ENCODE measurements around the gene ENPP5.
"Not testable (repeated sequence)": the region's sequence is repeated elsewhere in the genome, so short reads cannot be mapped to it uniquely, and the experiment has no call there.

The ENPP5 gene

GRCh38 chr6:46175446-46175845, 4.7 kb upstream of the ENPP5 start:
- Histone ChIP-seq H3K27ac (ENCODE audit: low read depth, low read length) (no peak overlapping the region), H3K36me3 (ENCODE audit: insufficient read depth, low read length) (no peaks in the 10 kb centered on the region), H3K4me3 (ENCODE audit: low read length) (no peak overlapping the region), H3K27me3 (ENCODE audit: insufficient read depth, low read length) (no peaks in the 10 kb centered on the region), H3K9me3 (ENCODE audit: insufficient read depth, low read depth, low read length) (no peaks in the 10 kb centered on the region), H3K4me1 (ENCODE audit: insufficient read depth, low read length) (peaks cover 5% of the 10 kb centered on the region; the same call in 1 of the 2 replicates), H3K9ac (ENCODE audit: low read depth, low read length) (no peak overlapping the region)
- 92% methylated on average over 4 of the region's 4 CpGs for WGBS

- Histone ChIP-seq H3K9me3 (ENCODE audit: insufficient read depth, low read depth, low read length) (no peaks in the 10 kb centered on the region), H3K4me3 (ENCODE audit: low read length) (no peak overlapping the region), H3K27me3 (ENCODE audit: insufficient read depth, low read length) (no peaks in the 10 kb centered on the region), H3K27ac (ENCODE audit: low read depth, low read length) (no peak overlapping the region), H3K36me3 (ENCODE audit: insufficient read depth, low read length) (no peaks in the 10 kb centered on the region), H3K9ac (ENCODE audit: low read depth, low read length) (no peak overlapping the region), H3K4me1 (ENCODE audit: insufficient read depth, low read length) (peaks cover 7% of the 10 kb centered on the region)
- WGBS, result 80% methylated on average over 3 of the region's 3 CpGs
Observed at GRCh38 chr6:46174904-46175303, 4.1 kb upstream of the ENPP5 start.

- WGBS, result 85% methylated on average over 4 of the region's 4 CpGs
- Histone ChIP-seq H3K27me3 (ENCODE audit: insufficient read depth, low read length) (no peaks in the 10 kb centered on the region), H3K4me3 (ENCODE audit: low read length) (no peak overlapping the region), H3K36me3 (ENCODE audit: insufficient read depth, low read length) (peaks cover 8% of the 10 kb centered on the region; the same call in 1 of the 2 replicates), H3K9ac (ENCODE audit: low read depth, low read length) (no peak overlapping the region), H3K9me3 (ENCODE audit: insufficient read depth, low read depth, low read length) (no peaks in the 10 kb centered on the region), H3K27ac (ENCODE audit: low read depth, low read length) (no peak overlapping the region), H3K4me1 (ENCODE audit: insufficient read depth, low read length) (peaks cover 11% of the 10 kb centered on the region)
Observed at GRCh38 chr6:46172176-46172575, 1.4 kb upstream of the ENPP5 start.

- Histone ChIP-seq H3K4me1 (ENCODE audit: insufficient read depth, low read length) (0 out of 2 replicates have a peak, but pooled peaks cover 2% of the 10 kb centered on the region), H3K27ac (ENCODE audit: low read depth, low read length) (no peak overlapping the region), H3K4me3 (ENCODE audit: low read length) (no peak overlapping the region), H3K9me3 (ENCODE audit: insufficient read depth, low read depth, low read length) (no peaks in the 10 kb centered on the region), H3K27me3 (ENCODE audit: insufficient read depth, low read length) (no peaks in the 10 kb centered on the region), H3K9ac (ENCODE audit: low read depth, low read length) (no peak overlapping the region), H3K36me3 (ENCODE audit: insufficient read depth, low read length) (peaks cover 39% of the 10 kb centered on the region)
- WGBS, result 98% methylated on average over 5 of the region's 5 CpGs
Observed at GRCh38 chr6:46160102-46160501, 10.7 kb downstream of the ENPP5 start.

GRCh38 chr6:46159229-46159628, 11.6 kb downstream of the ENPP5 start:
- Histone ChIP-seq H3K27ac (ENCODE audit: low read depth, low read length) (no peak overlapping the region), H3K9me3 (ENCODE audit: insufficient read depth, low read depth, low read length) (no peaks in the 10 kb centered on the region), H3K4me3 (ENCODE audit: low read length) (no peak overlapping the region), H3K4me1 (ENCODE audit: insufficient read depth, low read length) (peaks cover 6% of the 10 kb centered on the region; the same call in 1 of the 2 replicates), H3K9ac (ENCODE audit: low read depth, low read length) (no peak overlapping the region), H3K27me3 (ENCODE audit: insufficient read depth, low read length) (no peaks in the 10 kb centered on the region), H3K36me3 (ENCODE audit: insufficient read depth, low read length) (peaks cover 33% of the 10 kb centered on the region)

GRCh38 chr6:46156701-46157100, 14.1 kb downstream of the ENPP5 start:
- Histone ChIP-seq H3K36me3 (ENCODE audit: insufficient read depth, low read length) (peaks cover 20% of the 10 kb centered on the region), H3K9ac (ENCODE audit: low read depth, low read length) (no peak overlapping the region), H3K4me1 (ENCODE audit: insufficient read depth, low read length) (peaks cover 6% of the 10 kb centered on the region; the same call in 1 of the 2 replicates)

GRCh38 chr6:46149066-46149465, 21.7 kb downstream of the ENPP5 start:
- H3K4me1 ChIP-seq (ENCODE audit: insufficient read depth, low read length); H3K27me3 ChIP-seq (ENCODE audit: insufficient read depth, low read length); H3K9ac ChIP-seq (ENCODE audit: low read depth, low read length); H3K36me3 ChIP-seq (ENCODE audit: insufficient read depth, low read length); H3K4me3 ChIP-seq (ENCODE audit: low read length); H3K9me3 ChIP-seq (ENCODE audit: insufficient read depth, low read depth, low read length); H3K27ac ChIP-seq (ENCODE audit: low read depth, low read length): not testable (repeated sequence)
- 100% methylated on average over 3 of the region's 3 CpGs for WGBS

More at GRCh38 chr6:46156701-46157100, 14.1 kb downstream of the ENPP5 start:
- Histone ChIP-seq H3K27ac (ENCODE audit: low read depth, low read length) (no peak overlapping the region), H3K9me3 (ENCODE audit: insufficient read depth, low read depth, low read length) (no peaks in the 10 kb centered on the region), H3K4me3 (ENCODE audit: low read length) (no peak overlapping the region), H3K27me3 (ENCODE audit: insufficient read depth, low read length) (no peaks in the 10 kb centered on the region)

GRCh38 chr6:46144270-46144669, 26.5 kb downstream of the ENPP5 start:
- peaks cover 16% of the 10 kb centered on the region; the same call in 1 of the 2 replicates for H3K4me1 ChIP-seq (ENCODE audit: insufficient read depth, low read length)
- no peak overlapping the region for H3K27ac ChIP-seq (ENCODE audit: low read depth, low read length)
- no peaks in the 10 kb centered on the region for H3K36me3 ChIP-seq (ENCODE audit: insufficient read depth, low read length)
- no peaks in the 10 kb centered on the region for H3K9me3 ChIP-seq (ENCODE audit: insufficient read depth, low read depth, low read length)
- 93% methylated on average over 1 of the region's 1 CpG for WGBS
- H3K4me3 ChIP-seq (ENCODE audit: low read length), result no peak overlapping the region
- H3K9ac ChIP-seq (ENCODE audit: low read depth, low read length), result no peak overlapping the region
- H3K27me3 ChIP-seq (ENCODE audit: insufficient read depth, low read length), result no peaks in the 10 kb centered on the region

- Histone ChIP-seq H3K9ac (ENCODE audit: low read depth, low read length) (no peak overlapping the region), H3K27ac (ENCODE audit: low read depth, low read length) (no peak overlapping the region), H3K9me3 (ENCODE audit: insufficient read depth, low read depth, low read length) (no peaks in the 10 kb centered on the region), H3K27me3 (ENCODE audit: insufficient read depth, low read length) (no peaks in the 10 kb centered on the region), H3K4me3 (ENCODE audit: low read length) (no peak overlapping the region), H3K36me3 (ENCODE audit: insufficient read depth, low read length) (no peaks in the 10 kb centered on the region), H3K4me1 (ENCODE audit: insufficient read depth, low read length) (peaks cover 8% of the 10 kb centered on the region; the same call in 1 of the 2 replicates)
- 88% methylated on average over 1 of the region's 1 CpG for WGBS
Observed at GRCh38 chr6:46138281-46138680, 32.5 kb downstream of the ENPP5 start.

GRCh38 chr6:46137387-46137786, 33.4 kb downstream of the ENPP5 start:
- WGBS, result 91% methylated on average over 2 of the region's 2 CpGs
- Histone ChIP-seq H3K4me1 (ENCODE audit: insufficient read depth, low read length) (peaks cover 3% of the 10 kb centered on the region; the same call in 1 of the 2 replicates), H3K27me3 (ENCODE audit: insufficient read depth, low read length) (no peaks in the 10 kb centered on the region), H3K9ac (ENCODE audit: low read depth, low read length) (no peak overlapping the region), H3K36me3 (ENCODE audit: insufficient read depth, low read length) (no peaks in the 10 kb centered on the region), H3K4me3 (ENCODE audit: low read length) (no peak overlapping the region), H3K27ac (ENCODE audit: low read depth, low read length) (no peak overlapping the region), H3K9me3 (ENCODE audit: insufficient read depth, low read depth, low read length) (no peaks in the 10 kb centered on the region)

- H3K4me3 ChIP-seq (ENCODE audit: low read length), result no peak overlapping the region
- H3K36me3 ChIP-seq (ENCODE audit: insufficient read depth, low read length), result no peaks in the 10 kb centered on the region
- no peaks in the 10 kb centered on the region for H3K27me3 ChIP-seq (ENCODE audit: insufficient read depth, low read length)
- peaks cover under 1% of the 10 kb centered on the region; the same call in 1 of the 2 replicates for H3K4me1 ChIP-seq (ENCODE audit: insufficient read depth, low read length)
- no peak overlapping the region for H3K27ac ChIP-seq (ENCODE audit: low read depth, low read length)
- H3K9me3 ChIP-seq (ENCODE audit: insufficient read depth, low read depth, low read length), result no peaks in the 10 kb centered on the region
- no peak overlapping the region for H3K9ac ChIP-seq (ENCODE audit: low read depth, low read length)
- WGBS, result 96% methylated on average over 2 of the region's 2 CpGs
Observed at GRCh38 chr6:46136831-46137230, 33.9 kb downstream of the ENPP5 start.

- no peaks in the 10 kb centered on the region for H3K9me3 ChIP-seq (ENCODE audit: insufficient read depth, low read depth, low read length)
- no peak overlapping the region for H3K4me3 ChIP-seq (ENCODE audit: low read length)
- H3K27me3 ChIP-seq (ENCODE audit: insufficient read depth, low read length), result peaks cover 6% of the 10 kb centered on the region
- H3K9ac ChIP-seq (ENCODE audit: low read depth, low read length), result no peak overlapping the region
- H3K27ac ChIP-seq (ENCODE audit: low read depth, low read length), result no peak overlapping the region
- 100% methylated on average over 1 of the region's 1 CpG for WGBS
- H3K4me1 ChIP-seq (ENCODE audit: insufficient read depth, low read length), result peaks cover 4% of the 10 kb centered on the region; the same call in 1 of the 2 replicates
- no peaks in the 10 kb centered on the region for H3K36me3 ChIP-seq (ENCODE audit: insufficient read depth, low read length)
Observed at GRCh38 chr6:46135176-46135575, 35.6 kb downstream of the ENPP5 start.

Measured in HUES64 (cell line).